AG09319 (cell line): ENCODE data around the gene MLXIP.

ENCODE experiments used
- DNase-seq: peaks from one replicate; pipeline ENCODE4 v3.0.0-alpha.2; 2010; ENCODE audit warnings: low read depth; ENCODE audit errors: extremely low read depth
- TF ChIP-seq, protein P1 (sequence below): IDR thresholded peaks from 2 replicates; pipeline ENCODE4 v1.5.1; 2011; ENCODE audit warnings: low read depth, mild to moderate bottlenecking, inconsistent platforms, low read length, moderate library complexity

MLXIP gene

DNA sequence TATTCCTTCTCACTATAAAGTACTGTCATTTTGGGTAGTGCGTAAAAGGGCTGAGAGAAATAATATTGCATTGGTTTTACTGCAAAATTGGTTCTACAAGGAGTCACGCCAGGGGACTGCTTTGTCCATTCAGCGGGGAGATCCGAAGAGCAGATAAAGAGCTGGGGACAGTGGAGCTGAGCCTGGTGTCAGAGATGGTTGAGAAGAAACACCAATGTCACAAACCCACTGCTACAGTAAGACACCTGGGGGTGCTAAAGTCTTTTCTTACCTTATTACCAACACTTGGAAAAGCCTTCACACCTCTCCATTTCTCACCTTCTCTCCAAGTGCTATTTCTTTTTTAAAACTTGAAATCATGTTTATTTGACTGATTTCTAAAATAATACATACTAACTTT is 81.3 kb downstream of the MLXIP start:
- no peak for DNase-seq

DNA sequence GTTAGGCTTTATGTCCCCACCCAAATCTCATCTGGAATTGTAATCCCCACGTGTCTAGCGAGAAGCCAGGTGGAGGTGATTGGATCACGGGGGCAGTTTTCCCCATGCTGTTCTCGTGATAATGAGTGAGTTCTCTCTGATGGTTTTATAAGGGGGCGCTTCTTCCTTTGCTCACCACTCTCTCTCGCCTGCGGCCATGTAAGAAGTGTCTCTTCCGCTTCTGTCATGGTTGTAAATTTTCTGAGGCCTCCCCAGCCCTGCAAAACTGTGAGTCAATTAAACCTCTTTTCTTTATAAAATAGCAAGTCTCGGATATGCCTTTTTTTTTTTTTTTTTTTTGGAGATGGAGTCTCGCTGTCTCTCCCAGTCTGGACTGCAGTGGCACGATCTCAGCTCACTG is 82.2 kb downstream of the MLXIP start:
- TF ChIP-seq, protein P1, sequence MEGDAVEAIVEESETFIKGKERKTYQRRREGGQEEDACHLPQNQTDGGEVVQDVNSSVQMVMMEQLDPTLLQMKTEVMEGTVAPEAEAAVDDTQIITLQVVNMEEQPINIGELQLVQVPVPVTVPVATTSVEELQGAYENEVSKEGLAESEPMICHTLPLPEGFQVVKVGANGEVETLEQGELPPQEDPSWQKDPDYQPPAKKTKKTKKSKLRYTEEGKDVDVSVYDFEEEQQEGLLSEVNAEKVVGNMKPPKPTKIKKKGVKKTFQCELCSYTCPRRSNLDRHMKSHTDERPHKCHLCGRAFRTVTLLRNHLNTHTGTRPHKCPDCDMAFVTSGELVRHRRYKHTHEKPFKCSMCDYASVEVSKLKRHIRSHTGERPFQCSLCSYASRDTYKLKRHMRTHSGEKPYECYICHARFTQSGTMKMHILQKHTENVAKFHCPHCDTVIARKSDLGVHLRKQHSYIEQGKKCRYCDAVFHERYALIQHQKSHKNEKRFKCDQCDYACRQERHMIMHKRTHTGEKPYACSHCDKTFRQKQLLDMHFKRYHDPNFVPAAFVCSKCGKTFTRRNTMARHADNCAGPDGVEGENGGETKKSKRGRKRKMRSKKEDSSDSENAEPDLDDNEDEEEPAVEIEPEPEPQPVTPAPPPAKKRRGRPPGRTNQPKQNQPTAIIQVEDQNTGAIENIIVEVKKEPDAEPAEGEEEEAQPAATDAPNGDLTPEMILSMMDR = no peak
- DNase-seq = no peak

More for the DNA sequence above, 81.3 kb downstream of the MLXIP start:
- TF ChIP-seq, protein P1 = no peak

DNA sequence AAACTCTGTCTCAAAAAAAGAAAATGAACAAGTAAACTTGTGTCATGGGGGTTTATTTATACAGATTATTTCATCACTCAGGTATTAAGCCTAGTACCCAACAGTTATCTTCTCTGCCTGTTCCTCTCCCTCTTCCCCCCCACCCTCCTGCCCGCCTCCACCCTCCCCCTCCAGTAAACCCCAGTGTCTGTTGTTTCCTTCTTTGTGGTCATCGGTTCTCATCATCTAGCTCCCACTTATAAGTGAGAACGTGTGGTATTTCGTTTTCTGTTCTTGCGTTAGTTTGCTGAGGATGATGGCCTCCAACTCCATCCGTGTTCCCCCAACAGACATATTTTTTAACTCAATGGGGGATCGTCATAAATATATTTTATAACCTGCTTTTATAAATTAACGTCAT is 83.1 kb downstream of the MLXIP start:
- TF ChIP-seq, protein P1 = no peak
- DNase-seq = no peak

GRCh38 chr12:122162976-122163375 is 84.4 kb downstream of the MLXIP start:
- no peak for DNase-seq
- TF ChIP-seq, protein P1 = no peak

GRCh38 chr12:122166422-122167349 is 88.1 kb downstream of the MLXIP start:
- TF ChIP-seq, protein P1 = no peak
- DNase-seq = no peak

- no peak for DNase-seq
- TF ChIP-seq, protein P1 = no peak
Observed at GRCh38 chr12:122167356-122167925, 88.9 kb downstream of the MLXIP start.

- no peak for DNase-seq
- TF ChIP-seq, protein P1 = no peak
Observed at GRCh38 chr12:122168492-122168891, 89.9 kb downstream of the MLXIP start.
